Loucy (cell line): Measurements from ENCODE around the gene HDGFL3.

ENCODE experiments used
- H2AFZ ChIP-seq: fragments of 200-600 bp; sonication (generic); 2 replicates; pipeline ENCODE4 v1.6.0; 2016; ENCODE audit warnings: antibody characterized with exemption, mild to moderate bottlenecking, low read length, moderate library complexity
- H3F3A ChIP-seq: fragments of 200-600 bp; 2 replicates; pipeline ENCODE4 v1.6.0; 2016; ENCODE audit warnings: antibody characterized with exemption, low read depth, mild to moderate bottlenecking
- H3K27me3 ChIP-seq: fragments of 200-600 bp; sonication (generic); 2 replicates; pipeline ENCODE4 v1.6.1; 2014; ENCODE audit warnings: low read length, mild to moderate bottlenecking; ENCODE audit not compliant: insufficient read depth, poor library complexity, severe bottlenecking
- H3K36me3 ChIP-seq: fragments of 200-600 bp; sonication (generic); 2 replicates; pipeline ENCODE4 v1.6.1; 2016; ENCODE audit warnings: low read length; ENCODE audit not compliant: insufficient read depth
- H3K4me1 ChIP-seq: fragments of 200-600 bp; sonication (generic); 2 replicates; pipeline ENCODE4 v1.5.1; 2014; ENCODE audit warnings: low read length, mild to moderate bottlenecking; ENCODE audit not compliant: insufficient read depth, poor library complexity, severe bottlenecking
- H3K4me2 ChIP-seq: fragments of 200-600 bp; sonication (generic); 2 replicates; pipeline ENCODE4 v1.6.0; 2014; ENCODE audit warnings: antibody characterized with exemption, low read length, low read depth, mild to moderate bottlenecking; ENCODE audit not compliant: poor library complexity, severe bottlenecking
- H3K4me3 ChIP-seq: fragments of 200-600 bp; sonication (generic); 2 replicates; pipeline ENCODE4 v1.5.1; 2014; ENCODE audit warnings: low read length, mild to moderate bottlenecking, mixed read lengths; ENCODE audit not compliant: poor library complexity, severe bottlenecking
- H3K79me2 ChIP-seq: fragments of 200-600 bp; sonication (generic); 2 replicates; pipeline ENCODE4 v1.6.1; 2014; ENCODE audit warnings: low read length; ENCODE audit not compliant: insufficient read depth
- H3K9ac ChIP-seq: fragments of 200-600 bp; sonication (generic); 2 replicates; pipeline ENCODE4 v1.6.0; 2014; ENCODE audit warnings: mild to moderate bottlenecking, low read depth, low read length, moderate library complexity; ENCODE audit not compliant: poor library complexity, severe bottlenecking
- H3K9me2 ChIP-seq: fragments of 200-600 bp; sonication (generic); replicated peaks from 2 replicates; pipeline ENCODE4 v1.6.1; 2016; ENCODE audit warnings: low read depth, low read length, mixed read lengths
- H3K9me3 ChIP-seq: fragments of 200-600 bp; sonication (generic); 2 replicates; pipeline ENCODE4 v1.6.1; 2014; ENCODE audit warnings: mild to moderate bottlenecking, antibody characterized with exemption, low read length, low read depth; ENCODE audit not compliant: insufficient read depth
- H4K20me1 ChIP-seq: fragments of 200-600 bp; sonication (generic); 2 replicates; pipeline ENCODE4 v1.6.0; 2014; ENCODE audit warnings: antibody characterized with exemption, low read length, mild to moderate bottlenecking; ENCODE audit not compliant: insufficient read depth, poor library complexity, severe bottlenecking
- CTCF ChIP-seq: fragments of 200-600 bp; sonication (generic); conservative IDR thresholded peaks from 2 replicates; pipeline ENCODE4 v1.5.1; 2014; ENCODE audit warnings: mild to moderate bottlenecking, antibody characterized with exemption, low read length
- EZH2phosphoT487 ChIP-seq: fragments of 200-600 bp; IDR thresholded peaks from 2 replicates; pipeline ENCODE4 v1.6.1; 2018; ENCODE audit warnings: antibody characterized with exemption, mild to moderate bottlenecking, moderate library complexity, borderline replicate concordance

HDGFL3 gene

DNA sequence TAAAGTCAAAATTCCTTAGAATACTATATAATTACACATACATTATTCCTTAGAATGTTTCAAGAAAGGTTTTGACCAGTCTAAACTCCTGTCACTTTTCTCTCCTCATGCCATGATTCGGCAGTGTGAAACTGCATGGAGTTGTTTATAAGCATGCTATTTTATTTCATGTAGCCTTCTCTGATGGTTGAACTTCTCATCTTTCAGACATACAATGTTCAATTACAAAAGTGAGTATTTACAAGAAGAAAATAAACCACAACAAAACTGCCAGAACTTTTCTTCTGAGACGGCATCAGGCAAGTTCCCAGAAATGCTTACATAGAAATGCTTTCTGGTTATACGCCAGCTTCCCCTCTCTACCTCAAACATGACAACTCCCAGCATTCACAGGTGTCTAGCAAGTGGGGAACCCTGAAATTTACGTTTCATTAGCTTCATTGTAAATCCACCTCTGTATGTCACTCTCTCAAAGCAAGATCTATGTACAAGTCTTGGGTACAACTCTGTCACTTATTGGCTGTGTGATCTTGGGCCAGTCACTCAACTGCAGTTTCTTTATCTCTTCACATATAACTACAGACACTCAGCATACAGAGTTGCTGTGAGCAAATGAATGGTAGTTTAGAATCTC is 42.7 kb downstream of the HDGFL3 start:
- Histone ChIP-seq H4K20me1 (peaks cover 17% of the 10 kb centered on the region), H3F3A (no peaks in the 10 kb centered on the region), H3K4me2 (no peak overlapping the region), H3K4me3 (no peak overlapping the region), H3K36me3 (peaks cover 35% of the 10 kb centered on the region; the same call in 1 of the 2 replicates), H3K79me2 (peaks cover 55% of the 10 kb centered on the region), H3K9ac (no peak overlapping the region), H3K9me2 (no peaks in the 10 kb centered on the region), H3K27me3 (no peaks in the 10 kb centered on the region), H3K4me1 (no peaks in the 10 kb centered on the region), H3K9me3 (peaks cover 5% of the 10 kb centered on the region; the same call in 1 of the 2 replicates), H2AFZ (no peak overlapping the region)
- TF ChIP-seq EZH2phosphoT487 (no peak), CTCF (no peak)

DNA sequence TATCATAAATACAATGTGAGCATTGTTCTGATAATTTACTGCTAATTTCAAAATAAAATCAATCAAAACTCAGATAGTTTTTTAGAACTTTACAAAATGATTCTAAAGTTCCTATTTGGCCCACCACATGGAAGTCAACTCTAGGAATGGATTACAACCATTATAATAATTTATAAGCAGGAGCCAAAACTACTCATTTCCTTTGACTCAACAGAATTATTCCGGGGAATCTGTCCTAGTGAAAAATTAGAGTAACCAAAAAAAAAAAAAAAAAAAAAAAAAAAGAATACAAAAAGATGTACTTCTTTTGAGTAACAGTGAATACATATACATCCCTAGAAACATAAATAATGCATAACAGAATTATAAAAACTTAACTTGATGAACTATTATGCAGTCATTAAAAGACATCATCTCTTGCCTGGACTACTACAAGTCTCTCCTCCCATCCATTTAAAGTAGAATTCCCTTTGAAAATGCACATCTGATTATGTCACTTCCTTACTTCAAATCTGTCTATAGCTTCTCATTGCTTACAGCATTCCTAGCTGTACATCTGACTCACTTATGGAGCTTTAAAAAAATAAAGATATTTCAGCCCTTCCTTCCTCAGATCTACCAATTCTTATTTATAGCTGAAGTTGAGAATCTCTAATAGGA is 43.4 kb downstream of the HDGFL3 start:
- H3K27me3 ChIP-seq, result no peaks in the 10 kb centered on the region
- H4K20me1 ChIP-seq, result peaks cover 17% of the 10 kb centered on the region
- no peaks in the 10 kb centered on the region for H3K9me2 ChIP-seq
- no peak overlapping the region for H2AFZ ChIP-seq
- H3K36me3 ChIP-seq, result peaks cover 39% of the 10 kb centered on the region; the same call in 1 of the 2 replicates
- no peak overlapping the region for H3K9ac ChIP-seq
- no peak overlapping the region for H3K4me3 ChIP-seq
- peaks cover 49% of the 10 kb centered on the region for H3K79me2 ChIP-seq
- H3F3A ChIP-seq, result no peaks in the 10 kb centered on the region
- TF ChIP-seq EZH2phosphoT487 (no peak), CTCF (no peak)
- no peaks in the 10 kb centered on the region for H3K4me1 ChIP-seq
- peaks cover 5% of the 10 kb centered on the region; the same call in 1 of the 2 replicates for H3K9me3 ChIP-seq
- H3K4me2 ChIP-seq, result no peak overlapping the region

DNA sequence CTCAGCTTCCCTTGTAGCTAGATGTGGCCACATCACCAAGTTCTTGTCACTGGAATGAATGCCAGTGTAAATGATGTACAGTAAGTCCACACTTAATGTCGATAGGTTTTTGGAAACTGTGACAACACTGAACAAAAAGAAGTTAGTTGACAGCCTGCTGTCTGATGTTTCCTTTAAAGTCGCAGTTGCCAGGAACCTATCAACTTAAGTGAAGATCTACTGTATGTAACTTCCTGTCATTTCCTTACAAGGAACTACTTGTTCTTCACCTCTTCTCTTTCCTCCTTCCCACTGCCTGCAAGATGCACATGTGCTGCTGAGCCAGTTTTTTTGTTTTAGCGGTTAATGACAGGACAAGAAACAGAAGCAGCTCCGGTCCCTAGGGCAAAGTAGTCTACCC is 44.6 kb downstream of the HDGFL3 start:
- Histone ChIP-seq H3F3A (no peaks in the 10 kb centered on the region), H3K4me1 (no peaks in the 10 kb centered on the region), H3K79me2 (peaks cover 38% of the 10 kb centered on the region), H3K4me2 (no peak overlapping the region), H3K27me3 (no peaks in the 10 kb centered on the region), H3K9me2 (no peaks in the 10 kb centered on the region), H3K4me3 (no peak overlapping the region), H2AFZ (no peak overlapping the region), H3K9ac (no peak overlapping the region), H4K20me1 (peaks cover 17% of the 10 kb centered on the region), H3K9me3 (peaks cover 5% of the 10 kb centered on the region; the same call in 1 of the 2 replicates), H3K36me3 (peaks cover 44% of the 10 kb centered on the region; the same call in 1 of the 2 replicates)
- TF ChIP-seq CTCF (no peak), EZH2phosphoT487 (no peak)
